OCI-M2 (cell line): ENCODE data around the gene PGP.
"Not testable (repeated sequence)": the region's sequence is repeated elsewhere in the genome, so short reads cannot be mapped to it uniquely, and the experiment has no call there.

ENCODE experiments used
- DNase-seq: peaks from one replicate; lab custom pipeline; 2025; ENCODE audit not compliant: unreplicated experiment; lab: John Stamatoyannopoulos, UW

PGP gene

DNA sequence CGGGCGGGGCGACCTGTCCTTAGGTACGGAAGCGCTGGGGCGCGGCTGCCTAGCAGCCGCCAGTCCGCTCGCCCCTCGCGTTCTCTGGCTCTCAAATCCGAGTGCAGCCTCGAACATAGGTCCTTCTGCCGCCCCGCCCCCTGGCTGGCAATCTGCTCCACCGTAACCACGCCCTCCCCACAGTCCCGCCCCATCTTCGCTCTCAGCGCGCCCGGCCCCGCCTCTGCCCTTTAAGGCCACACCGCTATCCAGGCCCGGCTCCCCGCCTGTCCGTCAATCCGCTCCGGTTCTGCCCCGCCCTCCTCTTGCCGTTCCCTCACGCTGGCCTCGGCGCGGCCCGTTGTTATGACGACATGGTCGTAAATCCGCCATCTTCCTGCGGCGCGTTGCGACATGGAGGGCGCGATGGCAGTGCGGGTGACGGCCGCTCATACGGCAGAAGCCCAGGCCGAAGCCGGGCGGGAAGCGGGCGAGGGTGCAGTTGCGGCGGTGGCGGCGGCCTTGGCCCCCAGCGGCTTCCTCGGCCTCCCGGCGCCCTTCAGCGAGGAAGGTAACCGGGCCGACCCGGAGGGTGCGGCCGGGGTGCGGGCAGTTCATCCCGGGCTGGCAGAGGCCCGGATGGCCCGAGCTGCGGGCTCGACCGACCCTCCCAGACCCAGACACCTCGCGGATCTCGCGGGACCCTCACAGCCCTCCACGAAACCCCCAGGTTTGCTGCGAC lies 8.7 kb upstream of the PGP start, which contains the start of gene E4F1:
TSS of gene E4F1 (plus strand) at position 371 of the 721 bp plus-strand sequence. CDS start at position 394, 23 bp downstream.
- DNase-seq = peak; percentile 66

DNA sequence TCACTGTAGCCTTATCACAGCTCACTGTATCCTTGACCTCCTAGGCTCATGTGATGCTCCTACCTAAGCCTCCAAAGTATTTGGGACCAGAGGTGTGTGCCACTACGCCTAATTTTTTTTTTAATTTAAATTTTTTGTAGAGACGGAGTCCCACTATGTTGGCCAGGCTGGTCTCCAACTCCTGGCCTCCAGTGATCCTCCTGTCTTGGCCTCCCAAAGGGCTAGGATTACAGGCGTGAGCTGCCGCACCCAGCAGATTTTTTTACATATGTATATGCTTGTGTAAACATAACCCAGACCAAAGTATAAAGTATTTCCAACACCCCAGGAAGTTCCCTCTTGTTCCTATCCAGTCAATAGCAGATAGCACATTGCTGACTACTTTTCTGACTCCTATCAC lies 1.7 kb upstream of the PGP start:
- DNase-seq = no peak

GRCh38 chr16:2213817-2214718 lies 572 bp downstream of the PGP start:
- DNase-seq = no peak

GRCh38 chr16:2212362-2213324 lies 2.0 kb downstream of the PGP start:
- no peak for DNase-seq

- no peak for DNase-seq
Observed at GRCh38 chr16:2211923-2212347, 2.7 kb downstream of the PGP start.

DNA sequence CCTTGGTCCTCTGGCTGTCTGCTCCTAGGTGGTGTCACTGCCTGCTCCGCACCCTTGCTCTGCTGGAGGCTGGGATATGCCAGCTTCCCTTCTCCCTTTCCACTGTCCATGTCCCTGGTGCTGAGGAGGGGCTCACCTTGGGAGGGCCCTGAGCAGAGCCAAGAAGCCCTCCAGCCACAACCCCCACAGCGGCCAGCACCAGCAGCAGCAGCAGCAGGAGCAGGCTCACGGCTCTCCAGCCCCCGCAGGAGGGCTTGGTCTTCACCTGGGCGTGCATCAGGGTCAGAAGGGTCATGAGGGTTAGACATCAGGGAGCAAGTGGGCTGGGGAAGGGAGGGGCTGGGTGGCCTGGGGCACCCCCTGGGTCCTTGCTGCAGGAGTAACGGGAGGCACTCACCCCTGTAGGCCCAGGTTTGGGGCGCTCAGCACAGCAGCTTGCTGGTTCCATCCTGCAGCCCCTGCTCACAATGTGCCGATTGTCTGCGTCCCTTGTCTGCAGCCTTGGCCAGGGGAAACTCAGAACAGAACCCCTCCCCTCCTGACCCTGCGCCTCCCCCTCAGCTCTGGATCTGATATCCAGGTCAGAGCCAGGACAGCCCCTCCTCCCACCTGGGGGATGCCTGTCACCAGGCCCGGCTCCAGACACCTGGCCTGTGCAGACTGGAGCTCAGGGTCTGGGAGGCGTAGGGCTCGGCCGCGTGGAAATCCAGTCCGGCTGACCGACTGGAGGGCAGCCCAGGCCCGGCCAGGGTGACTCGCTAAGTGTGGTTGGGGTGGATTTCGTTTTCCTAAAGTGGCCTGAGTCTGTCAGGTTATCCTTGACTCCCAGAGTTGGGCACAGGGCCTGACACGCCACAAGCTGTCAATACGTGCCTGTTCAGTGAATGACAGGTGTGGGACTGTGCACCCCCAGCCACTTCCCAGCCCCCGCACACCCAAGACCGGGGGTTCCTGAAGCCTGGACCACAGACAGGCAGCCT lies 4.0 kb downstream of the PGP start, which contains the start of gene BRICD5:
TSS of gene BRICD5 (minus strand) at position 478 of the 980 bp plus-strand sequence. CDS start at position 448, 30 bp downstream.
- DNase-seq = no peak

- DNase-seq = no peak
Observed at GRCh38 chr16:2210009-2210332, 4.7 kb downstream of the PGP start.

DNA sequence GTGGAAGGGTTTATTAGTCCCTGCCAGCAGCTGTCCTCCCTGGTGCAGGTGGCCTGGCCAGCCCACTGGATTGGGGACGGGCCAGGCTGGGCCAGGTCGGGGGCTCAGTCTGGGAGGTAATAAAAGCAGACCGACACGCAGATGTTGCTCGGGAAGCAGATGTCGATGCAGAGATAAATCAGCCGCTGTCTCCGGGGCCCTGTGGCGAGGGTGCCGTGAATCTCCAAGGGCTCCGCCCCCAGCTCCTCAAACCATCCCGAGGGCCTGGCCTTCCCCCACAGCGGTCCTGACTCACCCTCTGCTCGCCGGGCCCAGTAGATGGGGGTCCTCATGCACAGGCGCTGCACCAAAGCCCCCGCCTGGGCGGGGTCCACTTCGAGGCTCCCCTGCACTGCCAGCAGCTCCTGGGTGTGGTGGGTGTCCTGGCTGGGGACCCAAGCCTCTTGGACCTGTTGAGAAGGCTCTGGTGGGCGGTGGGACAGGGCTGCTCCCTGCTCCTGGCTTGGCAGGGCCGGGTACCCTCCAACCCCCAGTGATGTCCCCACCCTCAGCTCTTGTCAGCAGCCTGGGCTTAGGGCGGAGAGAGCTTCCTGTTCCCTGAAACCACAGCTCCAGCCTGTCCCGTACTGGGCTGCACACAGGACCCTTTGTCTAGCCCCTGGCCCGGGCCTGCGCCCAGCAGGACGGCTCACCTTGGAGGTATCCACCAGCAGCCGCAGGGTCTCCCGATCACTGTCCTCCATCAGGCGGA lies 5.2 kb downstream of the PGP start:
- no peak for DNase-seq

- no peak for DNase-seq
Observed at GRCh38 chr16:2208772-2209171, 5.9 kb downstream of the PGP start.

DNA sequence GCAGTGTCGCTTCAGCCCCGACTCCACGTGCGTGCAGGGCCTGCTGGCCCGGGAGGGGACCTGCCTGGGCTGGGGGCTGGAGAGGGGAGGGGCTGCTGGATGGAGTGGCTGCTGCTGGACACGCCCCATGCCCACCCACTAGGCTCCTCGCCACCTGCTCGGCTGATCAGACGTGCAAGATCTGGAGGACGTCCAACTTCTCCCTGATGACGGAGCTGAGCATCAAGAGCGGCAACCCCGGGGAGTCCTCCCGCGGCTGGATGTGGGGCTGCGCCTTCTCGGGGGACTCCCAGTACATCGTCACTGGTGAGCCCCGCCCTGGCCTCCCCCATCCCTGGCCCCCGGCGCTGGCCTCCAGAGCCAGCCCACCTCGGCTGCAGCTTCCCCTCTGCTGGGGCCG lies 6.3 kb downstream of the PGP start:
- no peak for DNase-seq

DNA sequence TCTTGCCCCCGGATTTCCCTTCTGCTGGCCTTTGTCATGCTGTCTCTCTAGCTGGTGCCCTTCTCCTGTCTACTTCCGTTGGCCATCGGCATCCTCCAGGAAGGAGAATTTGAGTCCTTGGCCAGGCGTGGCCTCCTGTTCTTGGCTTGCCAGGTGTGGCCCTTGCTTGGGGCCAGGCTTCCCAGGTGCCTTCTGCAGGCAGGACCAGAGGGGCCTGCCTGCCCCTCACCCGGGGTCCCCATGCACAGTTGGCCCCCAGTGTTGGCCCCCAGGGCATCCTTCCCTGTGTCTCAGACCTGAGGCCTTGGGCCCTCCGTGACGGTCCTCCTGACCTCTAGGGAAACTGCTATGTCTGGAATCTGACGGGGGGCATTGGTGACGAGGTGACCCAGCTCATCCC lies 6.8 kb downstream of the PGP start:
- no peak for DNase-seq

- DNase-seq = no peak
Observed at GRCh38 chr16:2206780-2207433, 7.7 kb downstream of the PGP start.

GRCh38 chr16:2206420-2206779 lies 8.2 kb downstream of the PGP start:
- no peak for DNase-seq

DNA sequence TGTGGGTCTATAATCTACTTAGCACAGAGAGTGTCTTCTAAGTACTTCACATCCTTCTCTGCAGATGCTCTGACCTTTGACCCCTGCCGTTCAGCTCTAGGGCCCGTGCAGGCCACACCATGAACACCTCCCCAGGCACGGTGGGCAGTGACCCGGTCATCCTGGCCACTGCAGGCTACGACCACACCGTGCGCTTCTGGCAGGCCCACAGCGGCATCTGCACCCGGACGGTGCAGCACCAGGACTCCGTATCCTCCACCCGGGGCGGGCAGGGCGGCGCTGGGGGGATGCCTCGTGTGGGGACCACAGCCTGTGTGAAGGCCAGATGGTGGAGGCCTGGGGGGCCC lies 8.7 kb downstream of the PGP start:
- no peak for DNase-seq

- DNase-seq = no peak
Observed at GRCh38 chr16:2205104-2205966, 9.3 kb downstream of the PGP start, which contains the start of gene MLST8. Gene MLST8, plus strand, starts transcription at chr16:2205454. Its CDS starts 632 bp downstream, at chr16:2206086.

DNA sequence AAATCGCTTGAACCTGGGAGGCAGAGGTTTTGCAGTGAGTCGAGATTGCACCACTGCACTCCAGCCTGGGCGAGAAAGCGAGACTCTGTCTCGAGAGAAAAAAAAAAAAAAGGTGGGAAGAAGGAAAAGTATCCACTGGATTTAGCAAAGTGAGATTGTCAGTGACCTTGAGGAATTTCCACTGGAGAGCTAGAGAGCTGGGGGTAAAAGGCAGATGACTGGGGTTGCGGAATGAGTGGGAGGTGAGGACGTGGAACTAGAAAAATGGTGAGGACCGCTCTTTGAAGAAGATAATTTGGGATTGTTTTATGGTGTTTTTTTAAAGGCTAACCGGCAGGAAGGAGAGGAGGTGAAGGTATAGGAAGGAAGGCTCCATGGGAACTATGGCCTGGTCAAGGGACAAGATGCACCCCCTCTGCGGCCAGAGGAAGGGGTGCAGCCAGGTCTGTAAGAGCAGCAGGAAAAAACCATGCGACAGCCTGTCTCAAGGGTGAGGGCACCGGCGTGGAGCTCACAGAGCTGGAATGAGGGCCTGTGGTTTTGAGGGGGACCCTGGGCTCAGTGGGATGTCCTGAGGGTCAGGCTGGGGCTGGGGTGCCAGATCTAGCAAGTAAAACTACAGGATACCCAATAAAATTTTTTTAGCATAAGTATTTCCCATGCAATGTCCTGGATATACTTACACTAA lies 10.1 kb downstream of the PGP start:
- DNase-seq = no peak

DNA sequence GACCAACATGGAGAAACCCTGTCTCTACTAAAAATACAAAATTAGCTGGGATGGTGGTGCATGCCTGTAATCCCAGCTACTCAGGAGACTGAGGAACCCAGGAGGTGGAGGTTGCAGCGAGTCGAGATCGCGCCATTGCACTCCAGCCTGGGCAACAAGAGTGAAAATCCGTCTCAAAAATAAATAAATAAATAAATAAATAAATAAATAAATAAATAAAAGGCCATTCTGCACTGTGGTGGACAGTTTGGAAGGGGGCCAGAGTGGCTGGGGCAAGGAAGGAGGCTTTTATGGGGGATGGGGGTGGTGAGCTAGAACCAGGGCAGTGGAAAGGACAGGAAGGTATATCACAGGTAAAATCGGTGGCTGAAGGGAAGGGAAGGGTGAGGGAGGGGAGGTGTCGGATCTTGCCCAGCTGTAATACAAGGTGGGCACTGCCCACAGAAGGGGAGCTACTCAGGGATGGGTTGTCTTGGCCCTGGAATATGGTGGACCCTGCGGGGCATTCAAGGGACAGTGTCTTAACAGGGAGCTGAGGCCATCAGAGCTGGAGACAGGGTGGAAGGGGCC lies 11.4 kb downstream of the PGP start:
- not testable (repeated sequence) for DNase-seq
